Stimulated activated CD4-positive, alpha-beta T cell treated with anti-CD3 and anti-CD28 coated beads, TNF-alpha, amount 100 ng/mL, for 24 hours (primary cell): ENCODE measurements around the gene RAD23B.

Experiments
- DNase-seq, 3 experiments: peaks; one replicate each; pipeline ENCODE4 v3.0.0-alpha.2; 2020; ENCODE audit warnings: low read depth in 3 of 3

RAD23B gene

DNA sequence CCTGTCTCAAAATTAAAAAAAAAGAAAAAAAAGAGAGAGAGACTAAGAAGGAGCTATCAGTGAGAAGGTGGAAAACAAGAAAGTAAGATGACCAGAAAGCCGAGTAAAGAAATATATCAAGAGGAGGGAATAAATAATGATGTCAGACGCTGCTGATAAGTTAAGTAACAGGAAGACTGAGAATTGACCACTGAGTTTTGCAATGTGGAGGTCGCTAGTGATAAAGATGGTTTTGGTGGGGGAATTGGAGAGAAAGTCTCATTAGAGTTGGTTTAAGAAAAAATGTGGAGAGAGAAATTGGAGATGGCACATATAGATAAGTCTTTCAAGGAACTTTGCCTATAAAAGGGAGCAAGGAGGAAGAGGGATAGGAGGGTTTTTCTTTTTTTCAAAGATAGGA, 91.9 kb downstream of the RAD23B start:
- no peak for DNase-seq

DNA sequence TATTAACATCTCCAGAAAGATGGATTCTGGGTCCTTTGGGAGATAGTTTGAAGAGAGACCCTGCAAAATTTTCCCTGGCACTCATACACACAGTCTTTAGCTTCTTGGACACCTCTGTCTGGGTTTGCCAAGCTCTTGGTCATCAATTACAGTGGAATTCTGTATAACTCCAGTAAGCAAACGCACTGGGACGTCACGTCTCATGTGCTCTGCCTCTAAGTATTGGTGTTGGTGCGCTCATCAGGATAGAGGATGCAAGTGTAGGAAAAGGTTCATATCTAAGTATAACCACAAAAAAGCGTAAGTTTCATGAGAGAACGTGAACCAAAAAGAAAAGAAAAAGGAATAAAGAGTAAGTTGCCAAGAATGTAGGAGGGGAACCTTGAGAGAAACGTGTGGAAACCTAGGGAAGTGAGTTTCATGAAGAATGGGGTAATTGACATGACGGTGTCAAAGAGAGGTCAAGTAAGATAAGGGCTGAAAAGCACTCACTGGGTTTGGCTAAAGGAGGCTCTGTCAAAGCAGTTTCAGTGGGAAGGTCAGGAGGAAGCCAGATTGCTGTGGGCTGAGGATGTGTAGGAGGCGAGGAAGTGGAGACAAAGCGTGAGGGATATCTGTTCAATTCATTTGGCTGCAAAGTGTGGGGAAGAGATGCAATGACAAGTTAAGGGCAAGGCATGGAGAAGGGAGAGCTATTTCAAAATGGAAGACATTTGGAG, 92.7 kb downstream of the RAD23B start:
- no peak for DNase-seq

DNA sequence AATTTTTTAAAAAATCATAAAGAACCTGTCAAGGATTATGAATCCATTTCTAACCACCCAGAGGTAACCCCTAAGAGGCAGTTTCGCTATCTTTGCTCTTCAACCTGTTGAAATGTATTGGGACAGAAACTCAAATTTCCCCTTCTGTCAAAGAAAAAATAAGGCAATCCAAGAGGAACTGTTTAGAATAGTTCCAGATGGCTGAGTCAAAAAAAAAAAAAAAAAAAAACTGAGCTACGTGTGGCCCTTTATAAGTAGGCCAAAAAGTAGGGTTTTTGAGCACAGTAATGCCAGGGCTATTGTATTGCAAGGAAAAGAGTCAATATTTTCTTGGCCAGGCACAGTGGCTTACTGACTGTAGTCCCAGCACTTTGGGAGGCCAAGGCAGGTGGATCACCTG, 94.9 kb downstream of the RAD23B start:
- DNase-seq, result no peak
